HG02943 (cell line): ENCODE measurements around the gene ZMYND11.

Source experiments
- ATAC-seq: cut with Tn5 transposase; IDR thresholded peaks from one replicate; pipeline ENCODE4 v1.9.1; 2021; ENCODE audit warnings: mild to moderate bottlenecking, low read depth, moderate library complexity; ENCODE audit not compliant: unreplicated experiment

The ZMYND11 gene

DNA sequence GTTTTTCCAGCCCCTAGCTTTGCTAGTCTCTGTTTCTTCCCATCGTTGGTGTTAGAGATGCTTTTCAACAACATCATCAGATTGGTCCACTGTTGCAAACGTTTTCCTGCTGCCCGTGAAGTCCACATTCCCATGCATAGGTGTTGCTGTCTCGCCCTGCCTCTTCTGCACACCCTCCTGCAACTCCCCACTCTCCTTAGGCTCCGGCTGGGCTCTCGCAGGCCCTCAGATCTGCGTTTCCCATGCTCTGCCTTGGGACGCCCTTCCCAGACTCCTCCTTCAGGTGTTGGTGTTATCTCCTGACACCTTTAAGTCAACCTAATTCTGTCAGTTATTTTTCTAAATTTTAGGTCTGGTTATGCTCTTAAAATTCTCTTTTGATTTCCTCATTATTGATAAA, 55.0 kb downstream of the ZMYND11 start:
- no peak for ATAC-seq

GRCh38 chr10:191703-192518, 56.7 kb downstream of the ZMYND11 start:
- no peak for ATAC-seq

GRCh38 chr10:194281-194680, 59.0 kb downstream of the ZMYND11 start:
- ATAC-seq = no peak

DNA sequence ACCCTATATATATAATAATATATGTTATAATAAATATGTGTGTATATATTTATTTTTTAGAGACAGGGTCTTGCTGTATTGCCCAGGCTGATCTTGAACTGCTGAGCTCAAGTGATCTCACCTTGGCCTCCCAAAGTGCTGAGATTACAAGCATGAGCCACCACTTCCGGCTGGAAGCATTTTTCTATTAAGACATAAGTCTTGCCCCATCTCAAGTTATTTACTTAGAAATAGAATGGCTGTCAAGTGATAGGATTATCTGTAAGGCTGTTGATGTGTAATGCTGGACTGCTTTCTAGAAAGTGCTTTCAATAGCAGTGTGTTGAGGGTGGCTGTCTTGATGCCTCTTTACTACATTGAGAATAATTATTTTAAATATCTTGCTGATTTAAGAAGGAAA, 65.2 kb downstream of the ZMYND11 start:
- ATAC-seq = no peak

DNA sequence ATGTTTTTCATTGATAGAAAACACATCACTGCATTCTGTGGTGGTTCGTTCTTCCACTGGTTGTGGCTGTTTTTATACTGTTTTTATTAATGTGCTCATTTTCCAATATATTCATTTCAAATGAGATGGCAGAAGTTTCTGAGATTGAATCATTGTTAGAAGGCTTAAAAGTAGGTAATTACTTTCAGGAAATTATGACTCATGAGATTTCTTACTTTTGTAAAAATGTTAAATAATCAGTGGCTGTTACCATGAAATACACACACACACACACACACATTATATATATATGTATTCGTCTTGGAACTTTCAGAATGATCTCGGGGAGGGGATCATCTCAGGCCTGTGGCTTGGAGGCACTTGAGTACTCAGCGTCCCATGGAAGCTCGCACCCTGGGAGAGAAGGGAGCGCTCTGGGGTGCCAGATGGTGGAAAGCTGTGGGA, 66.1 kb downstream of the ZMYND11 start:
- no peak for ATAC-seq

- ATAC-seq = no peak
These were observed 73.4 kb downstream of the ZMYND11 start for GRCh38 chr10:208616-209015.

DNA sequence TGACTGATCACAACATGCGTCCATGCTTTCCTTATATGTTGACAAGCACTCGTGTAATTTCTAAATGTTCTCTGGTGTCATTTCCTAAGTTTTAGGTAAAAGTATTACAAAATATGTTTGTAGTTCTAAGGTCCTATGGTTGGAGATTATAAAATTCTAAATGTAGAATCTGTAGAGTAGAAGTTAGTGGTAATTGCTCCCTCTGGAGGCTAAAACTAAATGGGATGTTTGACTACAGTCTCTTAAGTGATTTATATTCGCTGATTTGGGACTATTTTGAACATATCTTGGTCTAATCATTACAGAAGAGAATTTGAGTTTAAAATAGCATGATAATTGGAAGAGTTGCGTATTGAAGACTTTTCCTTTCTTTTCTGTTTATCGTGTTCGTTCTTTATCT, 74.1 kb downstream of the ZMYND11 start:
- no peak for ATAC-seq

DNA sequence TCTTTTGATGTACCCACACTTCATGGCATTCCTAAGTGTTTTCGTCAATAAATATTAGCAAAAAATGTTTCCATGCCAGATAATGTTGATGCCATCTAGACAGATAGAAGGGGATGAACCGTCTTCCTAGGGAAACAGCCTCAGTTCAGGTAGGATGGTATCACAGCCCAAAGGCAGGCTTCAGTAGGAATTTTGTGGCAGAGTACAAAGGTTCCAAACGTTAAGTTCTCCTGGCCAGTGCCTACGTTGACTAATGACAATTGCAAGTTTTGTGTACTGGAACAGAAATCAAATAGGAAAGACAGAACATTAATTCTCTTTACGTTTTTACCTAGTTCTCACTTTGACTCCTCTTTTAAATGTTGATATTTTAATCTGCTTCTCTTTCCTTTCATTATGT, 75.0 kb downstream of the ZMYND11 start:
- no peak for ATAC-seq

- no peak for ATAC-seq
These were observed 80.2 kb downstream of the ZMYND11 start for GRCh38 chr10:215444-215843.

DNA sequence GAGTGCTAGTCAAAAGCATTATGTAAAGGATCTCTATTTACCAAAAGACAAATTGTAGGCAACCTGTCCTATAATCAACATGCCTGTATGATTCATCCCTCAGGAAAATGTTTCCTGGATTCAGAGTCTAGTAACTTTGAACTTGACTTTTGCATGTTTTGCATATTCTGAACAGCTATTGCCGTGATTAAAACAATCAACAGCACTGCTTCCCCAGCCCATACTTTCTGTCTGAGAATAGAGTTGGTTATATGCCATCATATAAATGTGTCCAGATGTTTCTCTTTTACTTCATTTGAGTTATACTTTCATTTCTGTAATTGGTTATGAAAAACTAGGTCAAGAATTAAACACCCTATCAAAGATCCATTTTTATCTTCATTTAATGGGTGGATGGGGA, 83.5 kb downstream of the ZMYND11 start:
- ATAC-seq = no peak

GRCh38 chr10:219731-220472, 84.6 kb downstream of the ZMYND11 start:
- ATAC-seq = no peak

DNA sequence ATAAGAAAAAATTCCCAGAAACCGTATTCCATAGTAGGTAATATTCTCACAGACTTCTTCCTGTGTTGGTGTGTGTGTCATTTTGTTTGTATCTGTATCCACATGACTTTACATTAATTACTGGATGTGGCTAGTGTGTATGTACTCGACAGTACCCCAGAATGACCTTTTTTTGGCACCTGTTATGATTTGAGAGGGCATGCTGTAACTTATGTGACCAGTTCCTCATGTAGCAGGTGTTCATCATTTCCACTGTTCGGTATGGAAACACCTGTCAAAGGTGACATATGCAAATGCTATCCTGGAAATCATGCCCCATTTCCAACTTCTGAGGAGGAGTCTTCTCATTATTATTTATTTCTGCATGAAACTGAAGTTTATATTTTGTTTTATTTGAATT, 89.3 kb downstream of the ZMYND11 start:
- no peak for ATAC-seq

DNA sequence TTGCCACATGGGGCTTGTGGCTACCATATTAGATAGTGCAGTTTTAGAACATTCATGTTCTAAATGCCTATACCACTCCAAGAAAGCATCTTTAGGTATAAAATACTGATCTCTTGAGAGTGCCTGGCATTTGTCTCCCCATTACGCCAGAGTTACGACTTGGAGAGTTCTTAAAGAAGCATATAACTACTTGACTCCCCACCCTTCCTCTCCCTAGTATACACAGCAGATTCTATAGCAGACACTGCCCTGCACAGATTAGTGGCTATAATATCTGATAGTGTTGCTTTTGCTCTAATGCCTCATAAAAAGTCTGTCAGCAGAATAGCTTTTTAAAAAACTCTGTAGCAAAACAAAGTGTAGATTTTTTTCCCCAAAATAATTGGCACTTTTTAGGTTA, 90.8 kb downstream of the ZMYND11 start:
- no peak for ATAC-seq

- ATAC-seq = no peak
These were observed 91.8 kb downstream of the ZMYND11 start for GRCh38 chr10:227014-227413.

- no peak for ATAC-seq
These were observed 93.1 kb downstream of the ZMYND11 start for GRCh38 chr10:228366-228765.

GRCh38 chr10:230758-231157, 95.5 kb downstream of the ZMYND11 start:
- no peak for ATAC-seq

DNA sequence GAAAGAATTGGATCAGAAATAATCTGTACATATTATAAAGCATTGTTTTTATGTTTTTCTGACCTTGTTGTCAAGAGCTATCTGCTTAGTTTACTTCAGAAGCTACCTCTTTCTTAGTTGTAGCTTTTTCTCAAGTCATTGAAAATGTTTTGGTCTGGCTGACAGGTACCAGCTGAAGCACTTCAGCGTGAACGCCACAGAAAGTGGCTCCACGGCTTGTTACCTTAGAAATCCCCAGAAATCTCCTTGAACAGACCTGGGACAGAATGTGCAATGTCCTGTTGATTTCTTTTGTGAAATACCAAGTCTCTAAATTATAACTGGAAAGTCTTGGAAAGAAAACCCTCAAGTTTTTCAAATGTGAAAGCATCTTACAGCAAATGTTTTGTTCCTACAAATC, 96.8 kb downstream of the ZMYND11 start:
- ATAC-seq = no peak

GRCh38 chr10:232878-233277, 97.6 kb downstream of the ZMYND11 start:
- ATAC-seq = no peak

- no peak for ATAC-seq
These were observed 99.6 kb downstream of the ZMYND11 start for GRCh38 chr10:234708-235406.

- ATAC-seq = no peak
These were observed 100.7 kb downstream of the ZMYND11 start for GRCh38 chr10:235915-236314.

DNA sequence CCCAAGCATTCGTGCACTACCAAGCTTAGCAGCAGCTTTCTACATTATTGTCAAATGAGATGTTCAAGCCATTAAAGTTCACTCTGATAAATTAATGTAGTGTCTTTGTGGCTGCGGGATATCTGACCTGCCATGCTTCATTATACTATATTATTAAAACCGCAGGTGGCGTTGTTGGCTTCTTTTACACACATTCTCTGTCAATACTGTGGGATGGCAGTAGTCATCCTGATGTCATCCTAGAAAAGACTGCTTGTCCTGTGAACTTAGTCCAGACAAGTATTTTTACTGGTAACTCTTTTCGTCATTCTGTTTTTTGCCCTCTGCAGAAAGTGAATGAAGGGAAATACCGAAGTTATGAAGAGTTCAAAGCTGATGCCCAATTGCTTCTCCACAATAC, 103.9 kb downstream of the ZMYND11 start:
- no peak for ATAC-seq
